ENCODE results near the gene DNAJB4. TPM values are rescaled to one million over a fixed set of nuclear protein-coding genes. Genes with fewer than 3 reads are reported as not detected.

The DNAJB4 gene
- total and polyA plus RNA-seq, 2 of the 8 experiments (the other 6 are each of a cell fraction or from before 2014, with no cell fraction given) = 6.6 to 21.8 TPM

DNA sequence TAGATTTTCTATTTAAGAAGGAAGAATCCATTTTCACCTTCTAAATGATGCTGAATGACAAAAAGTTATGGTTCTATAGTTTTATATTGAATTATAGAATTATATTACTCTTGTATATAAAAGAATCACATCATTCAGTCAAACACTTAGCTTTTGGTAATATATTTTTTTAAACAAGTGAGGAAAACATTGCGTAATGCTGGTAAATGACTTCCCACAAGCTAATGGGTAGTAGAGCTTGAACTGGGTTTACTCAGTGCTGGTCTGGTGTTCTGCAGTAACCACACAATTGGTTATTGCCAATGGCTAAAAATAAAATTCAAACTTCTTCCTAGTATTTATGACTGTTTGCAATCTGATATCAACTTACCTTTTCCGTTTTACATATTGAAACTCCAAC is 30.4 kb downstream of the DNAJB4 start:
- Histone ChIP-seq H4K20me1 (replicated peaks in 1 of 2; ENCODE audit: control insufficient read depth in 1 of 2, insufficient read depth in 2 of 2, low read length in 2 of 2) (no peaks in the 10 kb centered on the region), H3K18ac (ENCODE audit: extremely low read depth, low read length) (no peak overlapping the region), H3K4me2 (ENCODE audit: insufficient read depth in 1 of 2, low read depth in 2 of 2, low read length in 2 of 2) (no peak overlapping the region), H3K23ac (ENCODE audit: insufficient read length) (no peak overlapping the region), H3K23me2 (ENCODE audit: low read depth, low read length) (no peaks in the 10 kb centered on the region), H3K79me1 (ENCODE audit: low read depth, low read length) (no peaks in the 10 kb centered on the region), H3K27ac (ENCODE audit: low read depth, low read length) (no peak overlapping the region), H4K91ac (replicated peaks; ENCODE audit: insufficient read length, low read length) (no peak overlapping the region), H3K56ac (replicated peaks; ENCODE audit: insufficient read length, low read depth, low read length) (no peak overlapping the region), H3K9ac (replicated peaks in 1 of 4; ENCODE audit: extremely low read depth in 1 of 4, low read depth in 3 of 4, low read length in 3 of 4) (no peak overlapping the region), H3K79me2 (ENCODE audit: control insufficient read depth in 1 of 2, insufficient read depth in 2 of 2, low read length in 2 of 2) (no peaks in the 10 kb centered on the region), H3K14ac (ENCODE audit: insufficient read length) (no peak overlapping the region), H3K4ac (replicated peaks; ENCODE audit: insufficient read length, low read depth, low read length) (no peak overlapping the region), H3K27me3 (replicated peaks in 1 of 4; ENCODE audit: control insufficient read depth in 3 of 4, extremely low read depth in 1 of 4, insufficient read depth in 3 of 4, low read length in 3 of 4) (no peaks in the 10 kb centered on the region), H2AFZ (ENCODE audit: low read length) (no peak overlapping the region), H2AK5ac (ENCODE audit: low read depth, low read length) (no peak overlapping the region), H4K5ac (ENCODE audit: insufficient read length, low read depth, low read length) (no peak overlapping the region), H4K8ac (ENCODE audit: extremely low read depth, insufficient read depth, low read length) (no peak overlapping the region), H2BK12ac (ENCODE audit: low read depth, low read length) (no peak overlapping the region), H2BK120ac (replicated peaks; ENCODE audit: low read depth, low read length) (no peak overlapping the region), H2BK5ac (ENCODE audit: low read depth, low read length) (no peak overlapping the region), H3K4me3 (ENCODE audit: extremely low read depth in 1 of 4, insufficient read depth in 2 of 4, low read depth in 3 of 4, low read length in 4 of 4) (no peak overlapping the region), H2BK15ac (ENCODE audit: low read length) (no peak overlapping the region), H2BK20ac (ENCODE audit: low read length) (no peak overlapping the region), H3K4me1 (replicated peaks in 1 of 4; ENCODE audit: control insufficient read depth in 3 of 4, insufficient read depth in 4 of 4, low read length in 3 of 4) (no peaks in the 10 kb centered on the region), H3K9me3 (ENCODE audit: insufficient read depth in 2 of 2, low read depth in 1 of 2, low read length in 1 of 2) (no peaks in the 10 kb centered on the region), H3K36me3 (ENCODE audit: control insufficient read depth in 2 of 4, insufficient read depth in 4 of 4, low read length in 3 of 4) (no peaks in the 10 kb centered on the region)
- ChIA-PET POLR2A (ENCODE audit: partially characterized antibody) (interaction anchor here (3.2 kb wide), 1 partner anchor 9 kb away, joined by 14 read pairs; no protein-coding TSS in a partner anchor), CTCF (ENCODE audit: partially characterized antibody) (no interaction called here)
- TF ChIP-seq, protein P1, sequence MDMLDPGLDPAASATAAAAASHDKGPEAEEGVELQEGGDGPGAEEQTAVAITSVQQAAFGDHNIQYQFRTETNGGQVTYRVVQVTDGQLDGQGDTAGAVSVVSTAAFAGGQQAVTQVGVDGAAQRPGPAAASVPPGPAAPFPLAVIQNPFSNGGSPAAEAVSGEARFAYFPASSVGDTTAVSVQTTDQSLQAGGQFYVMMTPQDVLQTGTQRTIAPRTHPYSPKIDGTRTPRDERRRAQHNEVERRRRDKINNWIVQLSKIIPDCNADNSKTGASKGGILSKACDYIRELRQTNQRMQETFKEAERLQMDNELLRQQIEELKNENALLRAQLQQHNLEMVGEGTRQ (IDR thresholded peaks at IDR 0.05; ENCODE audit: low read length) = no peak
- TF ChIP-seq CEBPB (IDR thresholded peaks at IDR 0.05; ENCODE audit: low read depth, low read length) = peak; percentile 69; the same call in 1 of the 2 replicates
- DNase-seq (ENCODE audit: low read depth in 1 of 2, low spot score in 2 of 2) (no peak), FAIRE-seq (no peak)
- WGBS, 2 experiments (ENCODE audit: extremely low coverage in 1 of 2, insufficient coverage in 1 of 2, insufficient read length in 1 of 2, insufficient replicate concordance in 2 of 2, low coverage in 1 of 2, low lambda C conversion rate in 2 of 2, missing lambda C conversion rate in 1 of 2) = 86% methylated on average over 2 of the region's 2 CpGs; no CpG with 5 or more reads in 1 of the 2 experiments
